ENCODE data around the gene PGRMC1.
"Not testable (repeated sequence)": the region's sequence is repeated elsewhere in the genome, so short reads cannot be mapped to it uniquely, and the experiment has no call there.

PGRMC1 gene

DNA sequence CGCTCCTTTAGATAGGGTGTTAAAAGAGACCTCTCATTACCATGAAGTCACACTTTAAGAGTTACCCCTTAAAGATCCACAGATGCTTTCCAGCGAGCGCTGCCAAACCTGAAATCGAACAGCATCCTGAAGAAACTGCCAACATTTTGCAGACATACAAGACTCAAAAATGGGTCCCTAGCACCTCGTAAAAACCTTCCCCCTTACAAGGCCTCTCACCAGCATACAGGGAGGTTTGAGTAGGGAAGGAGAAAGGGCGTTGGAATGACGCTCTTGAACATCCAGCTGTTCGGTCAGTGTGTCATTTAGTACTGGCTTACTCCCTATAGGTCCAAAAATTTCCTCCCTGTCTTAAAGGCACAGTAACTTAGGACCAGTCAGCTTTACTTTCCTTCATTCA lies 45.3 kb upstream of the PGRMC1 start:
- no peak overlapping the region for H3K4me3 ChIP-seq (replicated peaks in 1 of 2; ENCODE audit: low read depth in 2 of 2, low read length in 2 of 2)
- peak; percentile 57 for DNase-seq (ENCODE audit: low read depth in 2 of 2)
- TF ChIP-seq, protein P1, sequence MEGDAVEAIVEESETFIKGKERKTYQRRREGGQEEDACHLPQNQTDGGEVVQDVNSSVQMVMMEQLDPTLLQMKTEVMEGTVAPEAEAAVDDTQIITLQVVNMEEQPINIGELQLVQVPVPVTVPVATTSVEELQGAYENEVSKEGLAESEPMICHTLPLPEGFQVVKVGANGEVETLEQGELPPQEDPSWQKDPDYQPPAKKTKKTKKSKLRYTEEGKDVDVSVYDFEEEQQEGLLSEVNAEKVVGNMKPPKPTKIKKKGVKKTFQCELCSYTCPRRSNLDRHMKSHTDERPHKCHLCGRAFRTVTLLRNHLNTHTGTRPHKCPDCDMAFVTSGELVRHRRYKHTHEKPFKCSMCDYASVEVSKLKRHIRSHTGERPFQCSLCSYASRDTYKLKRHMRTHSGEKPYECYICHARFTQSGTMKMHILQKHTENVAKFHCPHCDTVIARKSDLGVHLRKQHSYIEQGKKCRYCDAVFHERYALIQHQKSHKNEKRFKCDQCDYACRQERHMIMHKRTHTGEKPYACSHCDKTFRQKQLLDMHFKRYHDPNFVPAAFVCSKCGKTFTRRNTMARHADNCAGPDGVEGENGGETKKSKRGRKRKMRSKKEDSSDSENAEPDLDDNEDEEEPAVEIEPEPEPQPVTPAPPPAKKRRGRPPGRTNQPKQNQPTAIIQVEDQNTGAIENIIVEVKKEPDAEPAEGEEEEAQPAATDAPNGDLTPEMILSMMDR (IDR thresholded peaks at IDR 0.05; ENCODE audit: low read depth, low read length) = no peak

DNA sequence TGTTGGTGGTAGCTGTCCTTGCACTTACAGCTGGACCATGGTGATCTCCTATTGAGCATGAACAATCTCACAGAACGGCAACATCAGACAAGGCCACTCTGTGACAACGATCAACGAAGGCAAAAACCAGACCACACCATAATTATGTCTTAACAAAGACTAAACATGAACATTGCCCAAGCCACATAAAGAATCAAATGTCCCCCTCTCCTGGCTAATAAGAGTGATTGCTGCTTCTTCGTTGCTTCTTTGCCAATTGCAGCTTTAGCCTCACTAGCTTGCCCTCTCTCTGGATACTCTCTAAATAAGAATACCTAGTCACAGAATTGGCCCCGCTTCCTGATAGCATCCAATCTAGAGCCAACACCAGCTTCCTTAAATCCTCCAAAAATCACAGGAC lies 41.5 kb upstream of the PGRMC1 start:
- TF ChIP-seq, protein P1 (IDR thresholded peaks at IDR 0.05; ENCODE audit: low read depth, low read length) = peak; percentile 33
- peak; percentile 39 to 45 for DNase-seq (ENCODE audit: low read depth in 2 of 2)
- H3K4me3 ChIP-seq (replicated peaks in 1 of 2; ENCODE audit: low read depth in 2 of 2, low read length in 2 of 2) = no peak overlapping the region

DNA sequence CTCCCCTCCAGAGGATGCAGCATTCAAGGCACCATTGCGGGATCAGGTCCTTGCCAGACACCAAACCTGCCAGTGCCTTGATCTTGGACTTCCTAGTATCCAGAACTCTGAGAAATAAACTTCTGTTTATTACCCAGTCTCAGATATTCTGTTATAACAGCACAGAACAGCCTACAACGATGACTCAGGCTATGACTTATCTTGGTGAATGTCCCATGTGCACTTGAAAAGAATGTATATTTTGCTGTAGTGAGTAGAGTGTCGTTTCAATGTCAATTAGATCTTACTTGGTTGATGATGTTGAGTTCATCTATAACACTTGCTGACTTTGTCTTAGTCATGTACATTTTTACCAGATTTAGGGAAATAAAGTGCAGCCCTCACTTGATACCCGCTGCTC lies 34.5 kb upstream of the PGRMC1 start:
- no peak overlapping the region for H3K4me3 ChIP-seq (replicated peaks in 1 of 2; ENCODE audit: low read depth in 2 of 2, low read length in 2 of 2)
- DNase-seq (ENCODE audit: low read depth in 2 of 2) = peak in 1 of 2 donors; percentile 8
- TF ChIP-seq, protein P1 (IDR thresholded peaks at IDR 0.05; ENCODE audit: low read depth, low read length) = no peak

DNA sequence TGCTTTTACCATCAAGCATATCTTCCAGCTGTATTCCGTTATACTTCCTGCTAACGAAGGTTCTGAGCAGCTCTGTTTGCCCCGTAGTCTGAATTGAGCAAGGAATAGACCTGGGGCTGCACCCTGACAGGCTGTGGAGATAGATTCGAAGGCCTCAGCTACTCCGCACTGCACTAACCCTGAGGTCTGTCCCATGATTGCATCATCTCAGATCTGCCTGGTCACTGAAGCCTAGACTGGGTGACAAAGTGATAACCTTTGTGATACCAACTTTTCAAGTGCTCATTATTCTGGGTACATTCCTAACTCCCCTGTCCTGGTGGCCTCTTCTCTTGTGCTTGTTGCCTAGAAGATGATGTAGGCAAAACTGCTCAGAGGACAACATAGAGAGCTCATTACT lies 29.9 kb upstream of the PGRMC1 start:
- TF ChIP-seq, protein P1 (IDR thresholded peaks at IDR 0.05; ENCODE audit: low read depth, low read length) = no peak
- DNase-seq (ENCODE audit: low read depth in 2 of 2) = no peak
- no peak overlapping the region for H3K4me3 ChIP-seq (replicated peaks in 1 of 2; ENCODE audit: low read depth in 2 of 2, low read length in 2 of 2)

DNA sequence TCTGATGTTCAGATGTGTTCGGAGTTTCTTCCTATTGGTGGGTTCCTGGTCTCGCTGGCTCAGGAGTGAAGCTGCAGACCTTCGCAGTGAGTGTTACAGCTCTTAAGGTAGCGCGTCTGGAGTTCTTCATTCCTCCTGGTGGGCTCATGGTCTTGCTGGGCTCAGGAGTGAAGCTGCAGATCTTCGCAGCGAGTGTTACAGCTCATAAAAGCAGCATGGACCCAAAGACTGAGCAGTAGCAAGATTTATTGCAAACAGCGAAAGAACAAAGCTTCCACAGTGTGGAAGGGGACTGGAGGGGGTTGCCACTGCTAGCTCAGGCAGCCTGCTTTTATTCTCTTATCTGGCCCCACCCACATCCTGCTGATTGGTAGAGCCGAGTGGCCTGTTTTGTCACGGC lies 28.6 kb upstream of the PGRMC1 start:
- DNase-seq (ENCODE audit: low read depth in 2 of 2); H3K4me3 ChIP-seq (replicated peaks in 1 of 2; ENCODE audit: low read depth in 2 of 2, low read length in 2 of 2): not testable (repeated sequence)

DNA sequence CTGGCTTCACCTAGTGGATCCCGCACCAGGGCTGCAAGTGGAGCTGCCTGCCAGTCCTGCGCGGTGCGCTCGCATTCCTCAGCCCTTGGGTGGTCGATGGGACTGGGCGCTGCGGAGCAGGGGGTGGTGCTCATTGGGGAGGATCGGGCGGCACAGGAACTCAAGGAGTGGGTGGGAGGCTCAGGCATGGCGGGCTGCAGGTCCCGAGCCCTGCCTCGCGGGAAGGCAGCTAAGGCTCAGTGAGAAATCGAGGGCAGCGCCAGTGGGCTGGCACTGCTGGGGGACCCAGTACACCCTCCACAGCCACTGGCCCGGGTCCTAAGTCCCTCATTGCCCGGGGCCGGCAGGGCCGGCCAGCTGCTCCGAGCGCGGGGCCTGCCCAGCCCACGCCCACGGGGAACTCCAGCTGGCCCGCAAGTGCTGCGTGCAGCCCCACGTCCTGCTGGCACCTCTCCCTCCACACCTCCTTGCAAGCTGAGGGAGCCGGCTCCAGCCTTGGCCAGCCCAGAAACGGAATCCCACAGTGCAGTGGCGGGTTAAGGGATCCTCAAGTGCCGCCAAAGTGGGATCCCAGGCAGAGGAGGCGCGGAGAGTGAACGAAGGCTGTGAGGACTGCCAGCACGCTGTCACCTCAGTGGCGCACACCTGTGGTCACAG lies 27.6 kb upstream of the PGRMC1 start:
- no peak for DNase-seq (ENCODE audit: low read depth in 2 of 2)
- TF ChIP-seq, protein P1 (IDR thresholded peaks at IDR 0.05; ENCODE audit: low read depth, low read length) = no peak
- H3K4me3 ChIP-seq (replicated peaks in 1 of 2; ENCODE audit: low read depth in 2 of 2, low read length in 2 of 2) = no peak overlapping the region

DNA sequence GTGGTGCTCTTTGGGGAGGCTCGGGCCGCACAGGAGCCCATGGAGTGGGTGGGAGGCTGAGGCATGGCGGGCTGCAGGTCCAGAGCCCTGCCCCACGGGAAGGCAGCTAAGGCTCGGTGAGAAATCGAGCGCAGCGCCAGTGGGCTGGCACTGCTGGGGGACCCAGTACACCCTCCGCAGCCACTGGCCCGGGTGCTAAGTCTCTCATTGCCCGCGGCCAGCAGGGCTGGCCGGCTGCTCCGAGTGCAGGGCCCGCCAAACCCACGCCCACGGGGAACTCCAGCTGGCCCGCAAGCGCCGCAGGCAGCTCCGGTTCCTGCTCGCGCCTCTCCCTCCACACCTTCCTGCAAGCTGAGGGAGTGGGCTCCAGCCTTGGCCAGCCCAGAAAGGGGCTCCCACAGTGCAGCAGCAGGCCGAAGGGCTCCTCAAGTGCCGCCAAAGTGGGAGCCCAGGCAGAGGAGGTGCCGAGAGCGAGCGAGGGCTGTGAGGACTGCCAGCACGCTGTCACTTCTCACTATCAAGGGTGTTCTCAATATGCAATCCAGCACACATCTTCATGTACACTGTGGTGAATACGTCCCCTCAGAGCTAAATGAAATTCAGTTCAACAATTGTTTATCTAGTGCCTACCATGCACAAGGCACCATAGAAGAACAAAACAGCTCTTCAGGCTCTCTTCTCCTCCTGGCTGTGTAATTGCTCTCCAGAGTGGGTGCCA lies 25.0 kb upstream of the PGRMC1 start:
- H3K4me3 ChIP-seq (replicated peaks in 1 of 2; ENCODE audit: low read depth in 2 of 2, low read length in 2 of 2); DNase-seq (ENCODE audit: low read depth in 2 of 2): not testable (repeated sequence)

DNA sequence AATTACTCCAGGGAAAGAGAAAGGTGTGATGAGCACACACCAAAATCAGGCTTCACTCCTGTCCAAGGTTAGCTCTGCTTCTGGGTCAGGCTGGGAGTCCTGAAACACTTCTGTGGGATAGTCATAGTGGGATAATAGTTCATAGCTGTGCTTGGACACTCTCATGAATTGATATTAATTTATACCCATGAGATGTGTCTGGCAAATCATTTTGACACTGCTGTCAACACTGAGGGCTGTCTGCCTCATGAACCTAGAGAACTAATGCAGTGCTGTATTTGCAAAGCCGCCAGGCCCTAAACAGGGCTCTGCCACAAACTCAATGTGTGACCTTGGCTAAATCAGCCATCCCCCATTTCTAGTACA lies 24.5 kb upstream of the PGRMC1 start:
- H3K4me3 ChIP-seq (replicated peaks in 1 of 2; ENCODE audit: low read depth in 2 of 2, low read length in 2 of 2) = no peak overlapping the region
- DNase-seq (ENCODE audit: low read depth in 2 of 2) = no peak
- TF ChIP-seq, protein P1 (IDR thresholded peaks at IDR 0.05; ENCODE audit: low read depth, low read length) = no peak
